ENCODE data around the gene MPC1. TPM values are rescaled to one million over a fixed set of nuclear protein-coding genes. Genes with fewer than 3 reads are reported as not detected.
"Not testable (repeated sequence)": the region's sequence is repeated elsewhere in the genome, so short reads cannot be mapped to it uniquely, and the experiment has no call there.

MPC1 gene
- total RNA-seq, 1 donor from 2014 or later = 21.2 TPM

GRCh38 chr6:166351715-166352285 is 30.9 kb downstream of the MPC1 start:
- H3K4me3 ChIP-seq (ENCODE audit: low read depth, low read length) = peak overlapping the region; percentile 8
- peak; percentile 31 for DNase-seq (ENCODE audit: low read depth)
- TF ChIP-seq, protein P1, sequence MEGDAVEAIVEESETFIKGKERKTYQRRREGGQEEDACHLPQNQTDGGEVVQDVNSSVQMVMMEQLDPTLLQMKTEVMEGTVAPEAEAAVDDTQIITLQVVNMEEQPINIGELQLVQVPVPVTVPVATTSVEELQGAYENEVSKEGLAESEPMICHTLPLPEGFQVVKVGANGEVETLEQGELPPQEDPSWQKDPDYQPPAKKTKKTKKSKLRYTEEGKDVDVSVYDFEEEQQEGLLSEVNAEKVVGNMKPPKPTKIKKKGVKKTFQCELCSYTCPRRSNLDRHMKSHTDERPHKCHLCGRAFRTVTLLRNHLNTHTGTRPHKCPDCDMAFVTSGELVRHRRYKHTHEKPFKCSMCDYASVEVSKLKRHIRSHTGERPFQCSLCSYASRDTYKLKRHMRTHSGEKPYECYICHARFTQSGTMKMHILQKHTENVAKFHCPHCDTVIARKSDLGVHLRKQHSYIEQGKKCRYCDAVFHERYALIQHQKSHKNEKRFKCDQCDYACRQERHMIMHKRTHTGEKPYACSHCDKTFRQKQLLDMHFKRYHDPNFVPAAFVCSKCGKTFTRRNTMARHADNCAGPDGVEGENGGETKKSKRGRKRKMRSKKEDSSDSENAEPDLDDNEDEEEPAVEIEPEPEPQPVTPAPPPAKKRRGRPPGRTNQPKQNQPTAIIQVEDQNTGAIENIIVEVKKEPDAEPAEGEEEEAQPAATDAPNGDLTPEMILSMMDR (conservative IDR thresholded peaks at IDR 0.05; ENCODE audit: low read depth, low read length) = no peak

DNA sequence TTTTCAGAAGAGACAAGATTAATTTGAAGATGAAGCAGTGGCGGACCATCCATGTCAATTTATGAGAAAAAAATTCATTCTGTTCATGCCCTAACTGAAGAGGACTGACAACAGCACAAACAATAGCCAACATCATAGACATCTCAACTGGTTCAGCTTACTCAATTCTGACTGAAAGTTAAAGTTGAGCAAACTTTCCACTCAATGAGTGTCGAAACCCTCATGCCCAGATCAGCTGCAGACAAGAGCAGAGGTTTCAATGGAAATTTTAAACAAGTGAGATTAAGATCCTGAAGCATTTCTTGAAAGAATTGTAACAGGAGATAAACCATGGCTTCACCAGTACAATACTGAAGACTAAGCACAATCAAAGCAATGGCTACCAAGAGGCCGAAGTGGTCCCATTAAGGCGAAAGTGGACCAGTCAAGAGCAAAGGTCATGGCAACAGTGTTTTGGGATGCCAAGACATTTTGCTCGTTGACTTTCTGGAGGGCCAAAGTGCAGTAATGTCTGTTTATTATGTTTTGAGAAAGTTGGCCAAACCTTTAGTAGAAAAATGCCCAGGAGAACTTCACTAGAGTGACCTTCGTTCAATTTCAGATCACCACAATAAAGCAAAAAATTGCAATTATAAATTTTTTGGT is 34.3 kb downstream of the MPC1 start:
- H3K4me3 ChIP-seq (ENCODE audit: low read depth, low read length) = no peak overlapping the region
- TF ChIP-seq, protein P1 (conservative IDR thresholded peaks at IDR 0.05; ENCODE audit: low read depth, low read length) = no peak
- no peak for DNase-seq (ENCODE audit: low read depth)

DNA sequence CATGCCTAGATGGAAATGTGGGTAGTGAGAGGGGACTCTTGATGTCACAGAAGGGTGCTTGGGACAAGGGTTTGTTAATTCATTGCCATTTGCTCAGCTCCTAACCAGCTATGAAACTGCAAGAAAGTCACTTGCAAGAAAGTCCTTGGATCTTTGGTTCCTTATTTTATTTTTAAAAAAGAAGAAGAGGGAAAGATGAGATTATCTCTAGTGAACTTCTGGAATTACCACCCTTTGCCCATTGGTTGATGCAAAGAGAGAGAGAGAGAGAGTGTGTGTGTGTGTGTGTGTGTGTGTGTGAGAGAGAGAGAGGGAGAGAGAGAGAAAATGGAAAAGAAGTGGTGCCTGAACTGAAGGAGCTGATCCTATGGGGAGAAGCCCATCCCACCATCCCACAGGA is 35.8 kb downstream of the MPC1 start:
- TF ChIP-seq, protein P1 (conservative IDR thresholded peaks at IDR 0.05; ENCODE audit: low read depth, low read length) = no peak
- H3K4me3 ChIP-seq (ENCODE audit: low read depth, low read length) = no peak overlapping the region
- DNase-seq (ENCODE audit: low read depth) = no peak

DNA sequence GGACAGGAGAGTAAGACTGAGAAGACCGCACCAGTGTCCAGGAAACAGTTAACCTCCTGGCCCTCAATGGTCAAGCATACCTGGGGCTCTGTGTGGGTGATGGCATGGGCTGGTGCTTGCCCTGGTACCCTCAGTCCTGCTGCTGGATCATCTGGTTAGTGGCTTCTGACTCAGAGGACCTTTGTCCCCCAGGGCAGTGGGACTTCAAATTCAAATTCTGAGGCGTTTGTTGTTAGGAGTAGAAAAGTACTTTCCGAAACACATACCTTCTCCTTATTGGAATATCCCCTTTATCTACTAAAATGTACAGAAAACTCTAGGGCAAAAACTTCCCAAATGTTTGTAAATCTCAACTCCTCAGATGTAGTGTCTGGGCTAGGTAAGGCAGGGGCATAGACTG is 36.3 kb downstream of the MPC1 start:
- TF ChIP-seq, protein P1 (conservative IDR thresholded peaks at IDR 0.05; ENCODE audit: low read depth, low read length) = no peak
- no peak overlapping the region for H3K4me3 ChIP-seq (ENCODE audit: low read depth, low read length)
- DNase-seq (ENCODE audit: low read depth) = no peak

DNA sequence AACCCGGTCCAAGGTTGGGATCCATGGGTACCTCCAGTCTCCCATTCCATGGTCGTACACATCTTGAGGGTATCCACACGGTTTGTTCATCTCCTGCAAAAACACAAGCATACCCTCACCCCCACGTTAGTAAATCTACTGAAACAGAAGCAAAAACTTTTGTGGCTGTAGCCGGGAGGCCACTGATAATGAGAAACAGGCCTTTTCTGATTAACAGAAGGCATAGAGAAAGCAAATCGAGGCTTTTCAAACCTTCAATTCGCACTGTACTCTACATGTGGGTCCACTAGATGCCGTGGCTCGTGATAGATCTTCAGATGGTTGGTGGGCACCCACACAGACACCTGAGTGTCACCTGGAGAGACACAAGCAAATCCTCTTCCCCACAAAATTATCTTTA is 37.1 kb downstream of the MPC1 start:
- not testable (repeated sequence) for DNase-seq (ENCODE audit: low read depth)

DNA sequence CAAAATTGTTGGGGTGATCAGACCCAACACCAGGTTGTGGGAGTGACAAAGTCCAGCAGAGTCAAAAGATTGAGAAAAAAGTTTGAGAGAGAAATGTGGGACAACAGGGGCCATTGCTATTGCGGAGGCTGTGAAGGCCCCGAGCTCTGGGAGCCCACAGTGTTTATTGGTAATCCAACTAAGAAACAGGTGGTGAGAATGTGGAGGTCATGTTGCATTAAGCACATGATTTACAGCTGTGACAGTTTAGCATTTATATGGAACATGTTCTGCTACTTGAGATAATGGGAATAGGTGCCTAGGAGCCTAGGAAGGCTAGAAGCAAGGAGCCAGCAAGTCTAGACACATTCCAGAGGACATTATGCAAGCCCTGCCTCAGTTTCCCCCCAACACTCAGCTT is 37.8 kb downstream of the MPC1 start:
- not testable (repeated sequence) for DNase-seq (ENCODE audit: low read depth); H3K4me3 ChIP-seq (ENCODE audit: low read depth, low read length)

More for the DNA sequence above, 37.1 kb downstream of the MPC1 start:
- not testable (repeated sequence) for H3K4me3 ChIP-seq (ENCODE audit: low read depth, low read length)

GRCh38 chr6:166344240-166344639 is 38.5 kb downstream of the MPC1 start:
- DNase-seq (ENCODE audit: low read depth) = no peak
- TF ChIP-seq, protein P1 (conservative IDR thresholded peaks at IDR 0.05; ENCODE audit: low read depth, low read length) = no peak

GRCh38 chr6:166343150-166343487 is 39.6 kb downstream of the MPC1 start:
- DNase-seq (ENCODE audit: low read depth) = no peak

More at GRCh38 chr6:166344240-166344639, 38.5 kb downstream of the MPC1 start:
- no peak overlapping the region for H3K4me3 ChIP-seq (ENCODE audit: low read depth, low read length)

More at GRCh38 chr6:166343150-166343487, 39.6 kb downstream of the MPC1 start:
- TF ChIP-seq, protein P1 (conservative IDR thresholded peaks at IDR 0.05; ENCODE audit: low read depth, low read length) = no peak
- peak overlapping the region; percentile 94 for H3K4me3 ChIP-seq (ENCODE audit: low read depth, low read length)

All from epithelial cell of proximal tubule (primary cell).